Body of pancreas (tissue), 4 donors: ENCODE measurements around the gene OR7A5.

ENCODE experiments used
- POLR2A ChIP-seq, 3 donors: fragments of 450-650 bp; IDR thresholded peaks; one replicate each; pipeline ENCODE4 v1.6.1; 2016; ENCODE audit warnings: antibody characterized with exemption in 3 of 3, mild to moderate bottlenecking in 2 of 3
- TF ChIP-seq, protein P1 (sequence below), 7 experiments: fragments of 450-650 bp in 4 of 7; fragments of 200-600 bp in 3 of 7; sonication (generic) in 3 of 7; IDR thresholded peaks; one replicate each; pipeline ENCODE4 v1.5.1; 2016 to 2019; ENCODE audit warnings: antibody characterized with exemption in 7 of 7

GRCh38 chr19:14786421-14786851, 48.5 kb downstream of the OR7A5 start:
- TF ChIP-seq, protein P1, sequence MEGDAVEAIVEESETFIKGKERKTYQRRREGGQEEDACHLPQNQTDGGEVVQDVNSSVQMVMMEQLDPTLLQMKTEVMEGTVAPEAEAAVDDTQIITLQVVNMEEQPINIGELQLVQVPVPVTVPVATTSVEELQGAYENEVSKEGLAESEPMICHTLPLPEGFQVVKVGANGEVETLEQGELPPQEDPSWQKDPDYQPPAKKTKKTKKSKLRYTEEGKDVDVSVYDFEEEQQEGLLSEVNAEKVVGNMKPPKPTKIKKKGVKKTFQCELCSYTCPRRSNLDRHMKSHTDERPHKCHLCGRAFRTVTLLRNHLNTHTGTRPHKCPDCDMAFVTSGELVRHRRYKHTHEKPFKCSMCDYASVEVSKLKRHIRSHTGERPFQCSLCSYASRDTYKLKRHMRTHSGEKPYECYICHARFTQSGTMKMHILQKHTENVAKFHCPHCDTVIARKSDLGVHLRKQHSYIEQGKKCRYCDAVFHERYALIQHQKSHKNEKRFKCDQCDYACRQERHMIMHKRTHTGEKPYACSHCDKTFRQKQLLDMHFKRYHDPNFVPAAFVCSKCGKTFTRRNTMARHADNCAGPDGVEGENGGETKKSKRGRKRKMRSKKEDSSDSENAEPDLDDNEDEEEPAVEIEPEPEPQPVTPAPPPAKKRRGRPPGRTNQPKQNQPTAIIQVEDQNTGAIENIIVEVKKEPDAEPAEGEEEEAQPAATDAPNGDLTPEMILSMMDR (IDR thresholded peaks at IDR 0.05): peak in 6 of 7 experiments; percentile 16 to 47 (median 31)
- no peak for TF ChIP-seq POLR2A (IDR thresholded peaks at IDR 0.05)
